H9 (cell line): ENCODE results near the gene GLRA3. TPM values are rescaled to one million over a fixed set of nuclear protein-coding genes. Genes with fewer than 3 reads are reported as not detected.

ENCODE experiments used
- DNase-seq: peaks from one replicate; pipeline ENCODE4 v3.0.0-alpha.2; 2017
- H2AFZ ChIP-seq: one replicate; pipeline ENCODE4 v1.6.1; 2013; ENCODE audit warnings: mild to moderate bottlenecking, low read length, control low read depth, moderate library complexity
- H2AK5ac ChIP-seq: 2 replicates; pipeline ENCODE4 v1.6.1; 2013; ENCODE audit warnings: low read length, control low read depth, mixed read lengths; ENCODE audit not compliant: insufficient read length
- H2BK120ac ChIP-seq: one replicate; pipeline ENCODE4 v1.6.1; 2013; ENCODE audit warnings: low read depth, mild to moderate bottlenecking, low read length, control low read depth, inconsistent platforms; ENCODE audit not compliant: poor library complexity, severe bottlenecking
- H2BK12ac ChIP-seq: 2 replicates; pipeline ENCODE4 v1.6.1; 2013; ENCODE audit warnings: low read length, control low read depth, mixed read lengths, low read depth; ENCODE audit not compliant: insufficient read length
- H2BK15ac ChIP-seq: 2 replicates; pipeline ENCODE4 v1.6.1; 2013; ENCODE audit warnings: low read depth, low read length, control low read depth
- H2BK20ac ChIP-seq: one replicate; pipeline ENCODE4 v1.6.1; 2013; ENCODE audit warnings: low read depth, mild to moderate bottlenecking, low read length, control low read depth, inconsistent platforms; ENCODE audit not compliant: poor library complexity, severe bottlenecking
- H2BK5ac ChIP-seq: 2 replicates; pipeline ENCODE4 v1.6.1; 2013; ENCODE audit warnings: low read length, control low read depth, mixed read lengths; ENCODE audit not compliant: insufficient read length
- H3K14ac ChIP-seq: 2 replicates; pipeline ENCODE4 v1.6.1; 2013; ENCODE audit warnings: low read length, control low read depth; ENCODE audit not compliant: insufficient read depth
- H3K18ac ChIP-seq: 2 replicates; pipeline ENCODE4 v1.6.1; 2013; ENCODE audit warnings: low read depth, mild to moderate bottlenecking, mixed read lengths, low read length, control low read depth; ENCODE audit not compliant: insufficient read length
- H3K23ac ChIP-seq: 2 replicates; pipeline ENCODE4 v1.6.1; 2013; ENCODE audit warnings: low read length, control low read depth, mixed read lengths, low read depth; ENCODE audit not compliant: insufficient read length
- H3K23me2 ChIP-seq: 2 replicates; pipeline ENCODE4 v1.6.1; 2013; ENCODE audit warnings: low read depth, mild to moderate bottlenecking, mixed read lengths, low read length, control low read depth; ENCODE audit not compliant: insufficient read length, poor library complexity, severe bottlenecking
- H3K27ac ChIP-seq: 2 replicates; pipeline ENCODE4 v1.5.1; 2013; ENCODE audit warnings: low read length, control low read depth, mixed read lengths, low read depth; ENCODE audit not compliant: insufficient read length
- H3K27me3 ChIP-seq: 2 replicates; pipeline ENCODE4 v1.6.1; 2013; ENCODE audit warnings: low read length, control low read depth, inconsistent platforms; ENCODE audit not compliant: insufficient read depth
- H3K4ac ChIP-seq: 2 replicates; pipeline ENCODE4 v1.6.1; 2013; ENCODE audit warnings: low read depth, mild to moderate bottlenecking, control low read depth, inconsistent platforms, low read length, moderate library complexity
- H3K4me1 ChIP-seq: 2 replicates; pipeline ENCODE4 v1.6.1; 2013; ENCODE audit warnings: low read length, control low read depth, inconsistent platforms; ENCODE audit not compliant: insufficient read depth
- H3K4me2 ChIP-seq: 2 replicates; pipeline ENCODE4 v1.6.1; 2013; ENCODE audit warnings: low read length, control low read depth, mixed read lengths; ENCODE audit not compliant: insufficient read length, insufficient read depth
- H3K56ac ChIP-seq: 2 replicates; pipeline ENCODE4 v1.6.1; 2013; ENCODE audit warnings: low read depth, mild to moderate bottlenecking, mixed read lengths, low read length, control low read depth; ENCODE audit not compliant: insufficient read length
- H3K79me1 ChIP-seq: 2 replicates; pipeline ENCODE4 v1.6.1; 2013; ENCODE audit warnings: low read depth, mild to moderate bottlenecking, moderate library complexity, low read length, control low read depth, inconsistent platforms; ENCODE audit not compliant: insufficient read depth, poor library complexity, severe bottlenecking
- H3K79me2 ChIP-seq: 2 replicates; pipeline ENCODE4 v1.6.1; 2013; ENCODE audit warnings: low read length, control low read depth, inconsistent platforms; ENCODE audit not compliant: insufficient read depth
- H3K9ac ChIP-seq: 2 replicates; pipeline ENCODE4 v1.6.1; 2013; ENCODE audit warnings: low read length, control low read depth, mixed read lengths; ENCODE audit not compliant: insufficient read length; ENCODE audit errors: extremely low read depth
- H3K9me3 ChIP-seq: one replicate; pipeline ENCODE4 v1.6.1; 2013; ENCODE audit warnings: low read depth, low read length, inconsistent platforms; ENCODE audit not compliant: control insufficient read depth
- H3T11ph ChIP-seq: one replicate; pipeline ENCODE4 v1.6.1; 2013; ENCODE audit warnings: mild to moderate bottlenecking, low read length, control low read depth, inconsistent platforms
- H4K20me1 ChIP-seq: one replicate; pipeline ENCODE4 v1.6.1; 2013; ENCODE audit not compliant: control insufficient read depth, insufficient read length, insufficient read depth
- H4K5ac ChIP-seq: 2 replicates; pipeline ENCODE4 v1.6.1; 2013; ENCODE audit warnings: low read depth, mild to moderate bottlenecking, mixed read lengths, low read length, control low read depth; ENCODE audit not compliant: insufficient read length
- H4K8ac ChIP-seq: replicated peaks from 2 replicates; pipeline ENCODE4 v1.6.1; 2013; ENCODE audit warnings: low read length, control low read depth, mixed read lengths, low read depth; ENCODE audit not compliant: insufficient read length
- H4K91ac ChIP-seq: 2 replicates; pipeline ENCODE4 v1.6.1; 2013; ENCODE audit warnings: low read depth, mild to moderate bottlenecking, moderate library complexity, mixed read lengths, low read length, control low read depth; ENCODE audit not compliant: insufficient read length
- H3K27ac Mint-ChIP-seq, 3 experiments: 2 replicates in 2 of 3; 3 replicates in 1 of 3; pipeline ENCODE4 v1.8.0; 2020 to 2021; ENCODE audit warnings: mixed read lengths in 3 of 3, mild to moderate bottlenecking in 1 of 3, moderate library complexity in 1 of 3
- H3K27me3 Mint-ChIP-seq: 2 replicates; pipeline ENCODE4 v1.8.0; 2021; ENCODE audit warnings: low read depth, mild to moderate bottlenecking, moderate library complexity, mixed read lengths
- H3K36me3 Mint-ChIP-seq, 3 experiments: 2 replicates in 2 of 3; 3 replicates in 1 of 3; pipeline ENCODE4 v1.8.0; 2020 to 2021; ENCODE audit warnings: low read depth in 3 of 3, mixed read lengths in 3 of 3; ENCODE audit not compliant: insufficient read depth in 1 of 3
- H3K4me1 Mint-ChIP-seq, 2 experiments: 2 replicates each; pipeline ENCODE4 v1.8.0; 2020; ENCODE audit warnings: mixed read lengths in 2 of 2
- H3K4me3 Mint-ChIP-seq, 2 experiments: 2 replicates in 1 of 2; 3 replicates in 1 of 2; pipeline ENCODE4 v1.8.0; 2020 to 2021; ENCODE audit warnings: mild to moderate bottlenecking in 2 of 2, mixed read lengths in 2 of 2, moderate library complexity in 1 of 2
- H3K9me3 Mint-ChIP-seq, 2 experiments: 2 replicates in 1 of 2; 3 replicates in 1 of 2; pipeline ENCODE4 v1.8.0; 2020; ENCODE audit warnings: mild to moderate bottlenecking in 2 of 2, mixed read lengths in 2 of 2, moderate library complexity in 1 of 2
- WGBS: extraction: QIAGEN DNeasy Blood & Tissue Kit; methylation state at CpG from one replicate; pipeline ENCODE4 v1.1.7; 2013; ENCODE audit warnings: missing lambda C conversion rate, low lambda C conversion rate, mixed read lengths; ENCODE audit not compliant: insufficient read length; ENCODE audit errors: extremely low coverage; 5-methylcytosine and 5-hydroxymethylcytosine counted together
- total RNA-seq: library from RNA; stranded (reverse); gene quantifications from 2 replicates; pipeline ENCODE4 v1.2.1, GENCODE V29; 2021
- TF ChIP-seq, protein P1 (sequence below): fragments of 200-600 bp; sonication (generic); conservative IDR thresholded peaks from 3 replicates; pipeline ENCODE4 v1.8.0; 2021; ENCODE audit warnings: antibody characterized with exemption, mild to moderate bottlenecking

GLRA3 gene
- total RNA-seq, 1 experiment from 2014 or later: 0.09 TPM

- no CpG with 5 or more reads among the region's 7 CpGs for WGBS
These were observed 200.9 kb downstream of the GLRA3 start for GRCh38 chr4:174628191-174628590.

More at GRCh38 chr4:174628191-174628590, 200.9 kb downstream of the GLRA3 start:
- Histone ChIP-seq H2AK5ac (no peak overlapping the region), H2AFZ (no peak overlapping the region), H3K79me2 (no peaks in the 10 kb centered on the region), H2BK12ac (no peak overlapping the region), H3K79me1 (no peaks in the 10 kb centered on the region), H2BK20ac (no peak overlapping the region), H4K20me1 (no peaks in the 10 kb centered on the region), H4K5ac (no peak overlapping the region), H3K56ac (no peak overlapping the region), H4K8ac (no peak overlapping the region), H3K4me2 (no peak overlapping the region), H3K27me3 (no peaks in the 10 kb centered on the region), H3T11ph (no peak overlapping the region), H2BK5ac (no peak overlapping the region), H3K14ac (no peak overlapping the region), H3K23ac (no peak overlapping the region), H2BK120ac (no peak overlapping the region), H3K18ac (no peak overlapping the region), H3K27ac (no peak overlapping the region), H3K4ac (no peak overlapping the region), H2BK15ac (no peak overlapping the region), H3K23me2 (no peaks in the 10 kb centered on the region), H3K9ac (no peak overlapping the region), H4K91ac (no peak overlapping the region), H3K4me1 (no peaks in the 10 kb centered on the region), H3K9me3 (no peaks in the 10 kb centered on the region)
- Mint-ChIP-seq H3K36me3 (no peaks in the 10 kb centered on the region; a peak in 1 of 7 replicates), H3K27ac (no peak overlapping the region), H3K4me1 (peaks cover 4 to 14% of the 10 kb centered on the region in 2 experiments; a peak in 3 of 4 replicates), H3K9me3 (no peaks in the 10 kb centered on the region), H3K4me3 (no peak overlapping the region), H3K27me3 (no peaks in the 10 kb centered on the region)
- no peak for DNase-seq
- TF ChIP-seq, protein P1, sequence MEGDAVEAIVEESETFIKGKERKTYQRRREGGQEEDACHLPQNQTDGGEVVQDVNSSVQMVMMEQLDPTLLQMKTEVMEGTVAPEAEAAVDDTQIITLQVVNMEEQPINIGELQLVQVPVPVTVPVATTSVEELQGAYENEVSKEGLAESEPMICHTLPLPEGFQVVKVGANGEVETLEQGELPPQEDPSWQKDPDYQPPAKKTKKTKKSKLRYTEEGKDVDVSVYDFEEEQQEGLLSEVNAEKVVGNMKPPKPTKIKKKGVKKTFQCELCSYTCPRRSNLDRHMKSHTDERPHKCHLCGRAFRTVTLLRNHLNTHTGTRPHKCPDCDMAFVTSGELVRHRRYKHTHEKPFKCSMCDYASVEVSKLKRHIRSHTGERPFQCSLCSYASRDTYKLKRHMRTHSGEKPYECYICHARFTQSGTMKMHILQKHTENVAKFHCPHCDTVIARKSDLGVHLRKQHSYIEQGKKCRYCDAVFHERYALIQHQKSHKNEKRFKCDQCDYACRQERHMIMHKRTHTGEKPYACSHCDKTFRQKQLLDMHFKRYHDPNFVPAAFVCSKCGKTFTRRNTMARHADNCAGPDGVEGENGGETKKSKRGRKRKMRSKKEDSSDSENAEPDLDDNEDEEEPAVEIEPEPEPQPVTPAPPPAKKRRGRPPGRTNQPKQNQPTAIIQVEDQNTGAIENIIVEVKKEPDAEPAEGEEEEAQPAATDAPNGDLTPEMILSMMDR: no peak
